Measurements from ENCODE around the gene CPOX.
"Not testable (repeated sequence)": the region's sequence is repeated elsewhere in the genome, so short reads cannot be mapped to it uniquely, and the experiment has no call there.

Gene CPOX

DNA sequence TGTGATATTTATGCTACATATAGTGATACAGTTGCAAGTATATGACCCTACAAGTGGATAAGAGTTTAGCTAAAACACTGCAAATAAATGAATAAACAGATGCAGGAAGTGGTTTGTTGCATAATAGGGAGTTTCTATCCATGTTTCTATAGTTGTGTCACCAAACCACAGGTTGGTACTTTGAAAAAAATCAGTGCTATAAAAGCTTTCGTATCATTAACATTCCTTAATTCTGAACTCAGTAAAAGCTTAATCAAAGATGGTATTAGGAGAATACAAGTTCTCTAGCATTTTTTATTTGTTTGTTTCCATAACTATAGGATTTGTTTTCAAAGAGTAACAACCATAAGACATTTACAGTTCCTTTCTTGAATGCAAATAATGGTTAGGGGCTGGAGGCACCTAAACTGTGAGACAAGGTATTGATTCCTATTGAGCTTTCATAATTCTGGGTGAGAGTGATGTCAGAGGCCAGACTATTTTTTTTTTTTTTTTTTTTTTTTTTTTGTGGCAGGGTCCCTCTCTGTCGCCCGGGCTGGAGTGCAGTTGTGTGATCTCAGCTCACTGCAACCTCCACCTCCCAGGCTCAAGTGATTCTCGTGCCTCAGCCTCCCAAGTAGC lies 29.6 kb downstream of the CPOX start:
- no peak for DNase-seq (ENCODE audit: low read depth in 3 of 3)

- DNase-seq (ENCODE audit: low read depth in 3 of 3) = no peak
Observed at GRCh38 chr3:98561727-98562521, 31.5 kb downstream of the CPOX start.

- DNase-seq (ENCODE audit: low read depth in 3 of 3) = no peak
Observed at GRCh38 chr3:98560911-98561310, 32.5 kb downstream of the CPOX start.

DNA sequence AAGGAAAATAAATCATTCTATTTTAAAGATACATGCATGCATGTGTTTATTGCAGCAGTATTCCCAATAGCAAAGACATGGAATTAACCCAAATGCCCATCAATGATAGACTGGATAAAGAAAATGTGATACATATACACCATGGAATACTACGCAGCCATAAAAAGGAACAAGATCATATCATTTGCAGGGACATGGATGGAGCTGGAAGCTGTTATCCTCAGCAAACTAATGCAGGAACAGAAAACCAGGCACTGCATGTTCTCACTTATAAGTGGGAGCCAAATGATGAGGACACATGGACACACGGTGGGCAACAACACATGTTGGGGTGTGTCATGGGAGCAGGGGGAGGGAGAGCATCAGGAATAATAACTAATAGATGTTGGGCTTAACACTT lies 33.6 kb downstream of the CPOX start:
- not testable (repeated sequence) for DNase-seq (ENCODE audit: low read depth in 3 of 3)

GRCh38 chr3:98558100-98558827 lies 35.1 kb downstream of the CPOX start:
- DNase-seq (ENCODE audit: low read depth in 3 of 3) = no peak

DNA sequence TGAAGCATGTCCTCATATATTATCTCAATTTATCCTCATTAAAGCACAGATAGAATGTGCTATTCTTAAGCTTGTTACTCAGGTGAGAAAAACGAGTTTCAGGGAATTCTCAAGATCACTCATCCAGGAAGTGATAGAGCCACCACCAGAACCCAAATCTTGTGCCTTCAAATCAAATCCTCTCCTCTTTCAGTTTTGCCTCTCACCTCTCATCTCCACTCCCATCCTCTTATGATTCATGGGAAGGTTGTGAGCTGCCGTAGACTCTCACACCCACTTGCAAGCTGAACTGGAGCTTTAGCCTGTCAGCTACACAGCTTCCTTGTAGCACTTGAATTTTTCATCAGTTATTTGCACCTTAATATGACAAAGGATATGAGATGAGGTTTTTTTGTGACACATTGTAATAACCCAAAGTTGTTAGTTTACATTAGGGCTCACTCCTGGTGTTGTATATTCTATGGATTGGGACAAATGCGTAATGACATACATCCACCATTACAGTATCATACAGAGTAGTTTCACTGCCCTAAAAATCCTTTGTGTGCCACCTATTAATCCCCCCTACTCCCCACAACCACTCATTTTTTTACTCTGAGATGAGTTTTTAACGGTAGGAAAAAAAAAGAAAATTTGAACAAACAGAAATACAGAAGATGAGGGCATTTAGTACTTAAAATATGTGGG lies 35.9 kb downstream of the CPOX start:
- DNase-seq (ENCODE audit: low read depth in 3 of 3) = peak; percentile 22 to 57 (median 42)

GRCh38 chr3:98556164-98557130 lies 37.0 kb downstream of the CPOX start:
- peak; percentile 36 to 71 (median 67) for DNase-seq (ENCODE audit: low read depth in 3 of 3)

GRCh38 chr3:98555025-98555379 lies 38.4 kb downstream of the CPOX start:
- DNase-seq (ENCODE audit: low read depth in 3 of 3) = no peak

GRCh38 chr3:98554580-98554979 lies 38.8 kb downstream of the CPOX start:
- DNase-seq (ENCODE audit: low read depth in 3 of 3) = no peak

GRCh38 chr3:98553753-98554152 lies 39.7 kb downstream of the CPOX start:
- no peak for DNase-seq (ENCODE audit: low read depth in 3 of 3)

DNA sequence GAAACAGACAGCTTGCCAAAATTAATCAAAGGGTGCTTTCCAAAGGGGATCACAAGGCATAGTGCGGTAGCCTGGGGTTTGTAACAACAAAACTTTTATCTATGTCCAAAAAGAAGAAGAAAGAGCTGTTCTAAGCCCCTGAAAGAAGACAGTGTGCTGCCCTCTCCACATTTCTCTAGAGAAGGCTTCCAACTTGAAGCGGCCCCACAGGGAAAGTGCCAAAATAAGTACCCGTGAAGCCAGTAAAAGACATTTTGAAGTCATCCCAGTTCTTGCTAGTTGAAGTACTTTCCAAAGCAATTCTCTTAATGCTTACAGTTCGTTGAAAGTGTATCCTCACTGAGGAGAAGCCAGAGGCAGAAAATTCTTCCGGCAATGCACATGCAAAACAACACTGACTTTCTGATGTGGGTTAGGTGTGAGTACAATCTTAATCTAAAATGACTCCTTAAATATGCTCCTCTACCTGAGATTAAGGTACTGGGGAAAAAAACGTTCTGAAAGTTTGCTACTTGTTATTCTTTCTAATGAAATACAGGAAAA lies 40.3 kb downstream of the CPOX start:
- DNase-seq (ENCODE audit: low read depth in 3 of 3) = no peak

- no peak for DNase-seq (ENCODE audit: low read depth in 3 of 3)
Observed at GRCh38 chr3:98552232-98553020, 41.0 kb downstream of the CPOX start.

DNA sequence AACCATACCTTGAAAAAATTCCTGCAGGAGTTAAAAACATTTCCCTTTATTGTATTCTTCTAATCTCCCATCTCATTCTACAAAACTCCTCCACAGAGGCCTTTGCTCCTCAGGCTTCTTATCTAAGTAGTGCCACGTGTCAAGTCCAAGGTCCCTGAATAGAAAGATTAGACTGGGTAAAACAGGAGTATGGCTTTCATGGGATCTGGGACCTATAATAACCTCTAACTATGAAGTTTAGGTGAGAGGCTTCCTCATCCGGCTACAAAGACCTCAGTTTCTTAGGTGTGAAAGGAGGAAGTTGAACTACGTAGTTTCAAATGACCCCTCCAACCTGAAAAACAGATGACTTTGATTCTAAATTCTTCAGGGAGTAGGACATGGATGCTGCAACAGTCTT lies 41.7 kb downstream of the CPOX start:
- DNase-seq (ENCODE audit: low read depth in 3 of 3) = no peak

- DNase-seq (ENCODE audit: low read depth in 3 of 3) = no peak
Observed at GRCh38 chr3:98551236-98551635, 42.2 kb downstream of the CPOX start.

DNA sequence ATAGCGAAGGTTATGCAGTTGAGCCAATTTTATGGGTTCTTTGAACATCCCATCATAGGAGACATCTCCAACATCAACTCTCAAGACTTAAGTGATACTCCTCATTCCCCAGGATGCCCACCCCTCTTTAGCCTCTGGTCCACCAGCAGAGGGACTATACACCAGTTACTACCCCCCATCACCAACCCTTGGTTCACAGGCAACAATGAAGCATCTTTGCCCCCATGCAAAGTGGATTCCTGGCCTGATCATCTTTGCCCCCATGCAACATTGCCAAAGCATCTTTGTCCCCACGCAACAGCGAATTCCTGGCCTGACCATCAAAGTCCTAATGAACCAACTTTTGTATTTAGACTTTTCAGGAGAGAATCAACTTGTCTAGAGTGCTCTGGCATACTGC lies 42.6 kb downstream of the CPOX start:
- no peak for DNase-seq (ENCODE audit: low read depth in 3 of 3)

GRCh38 chr3:98548544-98548943 lies 44.9 kb downstream of the CPOX start:
- no peak for DNase-seq (ENCODE audit: low read depth in 3 of 3)

DNA sequence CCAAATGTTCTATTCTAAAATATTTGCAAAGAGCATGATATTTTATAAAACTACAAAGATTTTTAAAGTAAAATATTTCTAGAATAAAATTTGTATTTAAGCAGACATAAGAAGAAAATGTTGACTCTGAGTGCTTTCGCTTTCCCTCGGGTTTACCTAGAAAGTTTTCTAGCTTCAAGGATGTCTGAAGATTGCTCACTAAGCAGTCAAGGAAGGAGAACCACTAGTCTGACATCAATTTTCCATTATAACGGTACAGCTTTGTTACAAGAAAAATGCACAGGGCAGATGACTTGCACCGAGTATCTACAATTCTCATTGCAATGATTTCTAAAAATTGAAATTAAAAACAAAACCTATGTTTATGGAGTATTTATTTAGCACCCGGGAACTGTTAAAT lies 47.5 kb downstream of the CPOX start:
- no peak for DNase-seq (ENCODE audit: low read depth in 3 of 3)

- DNase-seq (ENCODE audit: low read depth in 3 of 3) = no peak
Observed at GRCh38 chr3:98542623-98543022, 50.8 kb downstream of the CPOX start.

- DNase-seq (ENCODE audit: low read depth in 3 of 3) = no peak
Observed at GRCh38 chr3:98541695-98542094, 51.7 kb downstream of the CPOX start.

- DNase-seq (ENCODE audit: low read depth in 3 of 3) = no peak
Observed at GRCh38 chr3:98540346-98540745, 53.1 kb downstream of the CPOX start.
